GM21381 (cell line): ENCODE measurements around the gene SLC12A3.

ENCODE experiments used
- ATAC-seq: cut with Tn5 transposase; IDR thresholded peaks from one replicate; pipeline ENCODE4 v1.9.1; 2021; ENCODE audit warnings: mild to moderate bottlenecking, moderate library complexity; ENCODE audit not compliant: unreplicated experiment

Gene SLC12A3

DNA sequence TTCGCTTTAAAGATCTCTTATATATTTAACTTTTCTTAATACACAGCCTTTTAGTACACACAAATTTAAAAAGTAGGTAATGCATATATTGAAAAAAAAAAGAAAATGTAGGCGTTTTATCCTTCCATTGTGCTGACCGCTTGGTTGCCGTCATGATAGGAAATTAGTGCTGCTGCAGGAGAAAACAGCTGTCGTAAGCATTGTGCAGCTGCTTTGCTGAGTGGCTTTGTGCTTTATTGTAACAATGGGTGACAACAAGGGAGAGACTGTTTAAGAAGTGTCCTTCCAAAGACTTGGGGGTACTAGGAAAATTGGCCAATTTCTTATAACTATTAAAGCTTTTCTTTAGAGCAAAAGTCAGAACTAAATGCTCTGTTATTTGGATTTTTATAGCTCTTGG lies 71.9 kb downstream of the SLC12A3 start:
- ATAC-seq = no peak

DNA sequence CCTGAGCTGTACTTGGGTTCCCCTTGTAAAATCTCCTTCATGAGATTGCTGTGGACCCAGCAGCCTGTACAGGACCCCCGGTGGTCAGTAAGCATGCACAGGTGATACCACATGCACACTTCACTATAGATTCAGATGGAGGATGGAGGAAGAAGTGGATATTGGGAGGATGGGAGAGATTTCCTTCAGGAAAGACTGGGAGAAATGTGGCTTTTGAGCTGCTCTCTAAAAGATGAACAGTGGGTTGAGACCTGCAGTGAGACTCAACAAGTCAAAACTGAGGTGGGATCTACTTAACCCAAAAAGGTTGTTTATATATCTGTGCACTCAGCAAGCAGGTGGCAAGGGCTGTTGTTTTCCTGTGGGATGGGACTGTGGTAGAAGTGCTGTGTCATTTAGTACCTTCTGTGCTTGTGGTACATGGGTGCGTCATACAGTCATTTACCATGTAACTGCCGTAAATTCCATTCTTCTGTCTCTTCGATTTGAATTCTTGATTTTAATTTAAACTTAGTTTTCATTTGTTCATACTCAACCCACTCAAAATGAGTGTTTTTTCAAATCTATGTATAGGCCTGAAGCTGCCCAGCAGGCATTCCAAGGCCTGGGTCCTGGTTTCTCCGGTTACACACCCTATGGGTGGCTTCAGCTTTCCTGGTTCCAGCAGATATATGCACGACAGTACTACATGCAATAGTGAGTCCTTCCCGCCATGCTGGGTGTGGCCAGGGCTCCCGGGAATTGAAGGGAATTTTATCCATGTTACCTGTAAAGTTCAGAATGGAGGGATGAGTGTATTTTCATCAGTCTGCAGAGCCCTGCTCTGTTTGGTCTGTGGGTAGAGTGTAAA lies 73.9 kb downstream of the SLC12A3 start:
- no peak for ATAC-seq

DNA sequence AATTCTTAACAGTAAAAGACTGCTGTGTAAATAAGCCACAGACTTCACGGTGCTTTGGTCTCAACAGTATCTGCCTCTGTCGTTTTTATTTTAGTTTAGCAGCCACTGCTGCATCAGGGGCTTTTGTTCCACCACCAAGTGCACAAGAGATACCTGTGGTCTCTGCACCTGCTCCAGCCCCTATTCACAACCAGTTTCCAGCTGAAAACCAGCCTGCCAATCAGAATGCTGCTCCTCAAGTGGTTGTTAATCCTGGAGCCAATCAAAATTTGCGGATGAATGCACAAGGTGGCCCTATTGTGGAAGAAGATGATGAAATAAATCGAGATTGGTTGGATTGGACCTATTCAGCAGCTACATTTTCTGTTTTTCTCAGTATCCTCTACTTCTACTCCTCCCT lies 74.8 kb downstream of the SLC12A3 start:
- no peak for ATAC-seq

DNA sequence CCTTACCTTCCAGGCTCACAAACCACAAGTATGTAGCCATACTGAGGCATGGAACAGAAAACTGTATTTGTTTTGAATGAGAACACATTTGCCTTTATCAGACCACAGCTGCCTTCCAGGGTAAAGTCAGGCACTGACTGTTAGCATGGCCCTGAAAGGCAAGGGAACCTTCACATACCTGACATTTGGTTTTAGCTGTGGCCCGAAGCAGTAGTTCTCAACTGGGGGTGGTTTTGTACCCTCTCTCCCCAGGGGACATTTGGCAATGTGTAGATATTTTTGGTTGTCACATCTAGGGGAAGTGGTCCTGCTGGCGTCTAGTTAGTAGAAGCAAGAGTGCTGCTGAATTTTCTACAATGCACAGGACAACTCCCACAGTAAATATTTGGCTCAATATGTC lies 76.1 kb downstream of the SLC12A3 start:
- ATAC-seq = no peak

DNA sequence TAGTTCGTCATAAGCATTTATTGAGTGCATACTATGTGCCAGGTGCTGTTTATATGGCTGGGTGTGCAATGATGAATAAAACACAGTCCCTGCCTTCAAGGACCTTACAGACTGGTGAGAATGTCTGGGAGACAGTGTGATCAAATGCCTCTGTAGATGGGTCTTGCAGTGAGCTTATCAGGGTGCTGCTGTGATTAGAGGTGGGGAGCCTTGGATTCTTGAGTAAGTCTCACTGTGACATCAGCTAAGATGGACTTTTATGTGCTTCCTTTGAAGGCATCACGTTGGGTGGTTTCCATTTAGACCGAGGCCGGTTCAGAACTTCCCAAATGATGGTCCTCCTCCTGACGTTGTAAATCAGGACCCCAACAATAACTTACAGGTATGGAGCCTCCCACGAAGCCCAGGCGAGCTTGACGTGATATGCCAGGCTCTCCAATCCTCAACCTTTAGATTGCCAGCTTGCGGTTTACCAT lies 76.9 kb downstream of the SLC12A3 start:
- no peak for ATAC-seq

DNA sequence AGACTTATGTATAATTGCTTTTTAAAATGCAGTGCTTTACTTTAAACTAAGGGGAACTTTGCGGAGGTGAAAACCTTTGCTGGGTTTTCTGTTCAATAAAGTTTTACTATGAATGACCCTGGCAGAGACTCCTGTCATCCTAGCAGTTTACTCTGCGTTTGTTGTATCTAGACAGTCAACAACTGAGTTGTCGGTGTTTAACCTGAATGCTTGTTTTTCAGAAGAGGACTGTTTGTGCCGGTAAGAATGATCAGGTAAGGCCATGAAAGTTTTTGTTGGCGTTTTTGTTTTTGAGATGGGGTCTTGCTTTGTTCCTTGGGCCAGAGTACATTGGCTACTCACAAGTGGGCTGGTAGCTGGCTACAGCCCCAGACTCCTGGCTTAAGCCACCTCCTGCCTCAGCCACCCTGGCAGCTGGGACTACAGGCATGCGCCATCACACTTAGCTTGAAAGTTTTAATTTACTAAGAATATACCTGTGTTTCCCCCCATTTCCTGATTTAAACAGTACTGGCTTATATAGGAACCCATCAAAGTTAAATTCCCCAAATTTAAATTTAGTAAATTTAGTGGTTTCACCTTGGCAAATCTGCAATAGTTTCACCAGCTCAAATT lies 78.9 kb downstream of the SLC12A3 start:
- ATAC-seq = no peak

DNA sequence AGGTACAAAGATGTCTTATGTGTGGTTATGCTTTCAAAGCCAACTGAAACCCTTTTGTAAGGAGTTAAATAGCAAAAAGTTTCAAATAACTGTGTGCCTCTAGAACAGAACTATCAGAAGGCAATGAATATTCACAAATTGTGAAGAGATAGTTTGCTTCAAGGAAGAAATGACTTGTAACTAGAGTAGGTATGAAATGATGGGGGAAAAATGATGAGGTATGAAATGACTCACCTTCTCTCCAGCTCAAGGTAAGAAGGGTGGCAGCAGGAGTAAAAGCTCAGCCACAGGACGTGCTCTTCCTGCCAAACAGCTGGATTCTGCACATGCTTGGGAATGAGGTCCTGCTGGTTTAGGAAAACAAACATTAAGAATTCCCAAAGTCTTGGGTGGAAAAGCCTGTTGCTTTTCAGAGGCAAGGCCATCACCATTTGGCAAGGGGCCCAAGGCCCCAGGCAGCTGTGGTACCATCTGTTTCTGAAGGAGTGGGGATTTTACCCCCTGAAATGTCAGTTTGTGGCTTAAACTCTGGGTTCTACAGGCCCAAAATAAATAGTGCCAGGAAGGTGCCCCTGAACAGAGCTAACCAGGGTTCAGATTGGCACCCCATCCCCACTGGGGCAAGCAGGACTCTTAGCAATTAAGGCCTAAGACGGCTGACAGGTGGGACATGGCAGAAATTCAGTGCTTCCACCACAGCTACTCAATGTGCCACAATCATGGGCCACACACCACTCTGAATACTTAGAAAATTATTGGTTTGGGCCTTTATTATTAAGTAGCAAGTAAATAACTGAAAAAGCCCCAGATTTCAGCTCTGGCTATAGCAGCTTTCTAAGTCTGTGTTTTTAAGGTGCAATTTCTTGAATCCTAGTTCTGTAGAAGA lies 80.2 kb downstream of the SLC12A3 start:
- peak; percentile 31 for ATAC-seq

DNA sequence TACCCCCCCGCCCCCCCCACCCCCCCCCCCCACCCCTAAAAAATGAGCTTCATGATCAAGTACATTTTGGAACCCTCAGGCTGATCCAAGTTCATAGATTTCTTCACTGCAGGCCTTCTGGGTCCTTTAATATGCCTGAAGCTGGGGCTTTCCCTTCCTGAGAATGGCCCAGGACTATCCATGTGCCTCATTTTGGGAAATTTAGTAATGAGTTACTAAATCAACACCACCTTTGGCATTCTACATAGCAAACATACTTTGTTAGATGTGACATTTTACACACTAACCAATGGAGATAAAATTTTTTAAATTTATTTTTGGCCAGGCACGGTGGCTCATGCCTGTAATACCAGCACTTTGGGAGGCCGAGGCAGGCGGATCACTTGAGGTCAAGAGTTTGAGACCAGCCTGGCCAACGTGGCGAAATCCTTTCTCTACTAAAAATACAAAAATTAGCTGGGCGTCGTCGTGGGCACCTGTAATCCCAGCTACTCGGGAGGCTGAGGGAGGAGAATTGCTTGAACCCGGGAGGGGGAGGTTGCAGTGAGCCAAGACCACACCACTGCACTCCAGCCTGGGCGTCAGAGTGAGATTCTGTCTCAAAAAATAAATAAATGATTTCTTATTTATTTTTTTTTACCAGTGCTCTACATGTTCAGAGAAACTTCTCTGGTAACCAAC lies 81.0 kb downstream of the SLC12A3 start:
- no peak for ATAC-seq

DNA sequence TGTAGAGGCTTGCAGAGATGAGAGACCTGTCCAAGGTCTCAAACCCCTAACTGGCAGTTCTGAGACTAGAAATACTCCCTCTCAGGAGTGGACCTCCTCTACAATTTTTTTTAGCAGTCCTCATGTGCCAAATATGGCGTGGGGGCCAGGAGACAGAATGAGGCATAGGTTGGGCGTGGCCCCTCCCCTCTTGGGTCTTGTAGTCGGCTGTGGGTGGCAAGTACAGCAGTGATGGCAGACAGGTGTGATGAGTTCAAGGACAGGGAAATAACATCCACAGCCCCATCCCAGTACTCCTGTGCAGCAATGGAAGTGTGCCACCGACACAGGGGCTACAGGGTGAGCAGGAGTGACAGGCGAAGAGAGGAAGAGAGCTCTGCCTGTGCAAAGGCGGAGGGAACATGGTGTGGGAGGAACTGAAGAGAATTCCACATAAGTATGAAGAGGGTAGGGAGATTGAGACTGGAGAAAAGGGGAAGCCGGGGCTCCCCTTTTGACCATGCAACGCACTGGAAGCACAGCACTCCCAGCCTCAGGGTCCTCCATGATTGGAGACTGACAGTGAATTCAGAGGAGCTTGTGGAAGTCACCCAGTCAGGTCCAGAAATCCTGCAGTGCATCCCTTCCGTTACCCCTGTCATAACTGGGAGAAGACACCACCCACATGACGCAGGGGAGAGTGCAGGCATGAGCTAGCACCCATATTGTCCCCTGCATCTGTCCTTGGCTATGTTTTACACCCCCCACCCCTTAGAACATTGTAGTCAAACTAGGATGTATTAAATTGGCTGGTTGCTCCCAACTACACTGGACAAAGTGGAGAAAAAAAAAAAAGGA lies 82.0 kb downstream of the SLC12A3 start:
- no peak for ATAC-seq

DNA sequence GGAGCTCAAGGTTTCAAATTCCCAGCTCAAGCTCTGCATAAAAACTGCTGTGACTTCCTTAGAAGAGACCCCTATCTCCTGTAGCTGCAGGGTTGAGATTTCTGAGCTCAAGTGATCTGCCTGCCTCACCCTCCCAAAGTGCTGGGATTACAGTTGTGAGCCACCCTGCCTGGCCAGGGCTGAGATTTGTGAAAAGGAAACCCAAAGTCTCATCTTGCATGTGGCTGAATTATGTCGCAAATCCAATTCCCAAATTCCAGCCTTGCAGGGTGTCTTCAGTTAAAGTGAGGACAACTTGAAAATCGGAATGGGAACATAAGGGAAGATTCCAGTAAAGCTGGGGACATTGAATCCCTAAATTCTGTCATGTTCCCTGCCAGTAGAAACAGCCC lies 82.6 kb downstream of the SLC12A3 start:
- no peak for ATAC-seq

DNA sequence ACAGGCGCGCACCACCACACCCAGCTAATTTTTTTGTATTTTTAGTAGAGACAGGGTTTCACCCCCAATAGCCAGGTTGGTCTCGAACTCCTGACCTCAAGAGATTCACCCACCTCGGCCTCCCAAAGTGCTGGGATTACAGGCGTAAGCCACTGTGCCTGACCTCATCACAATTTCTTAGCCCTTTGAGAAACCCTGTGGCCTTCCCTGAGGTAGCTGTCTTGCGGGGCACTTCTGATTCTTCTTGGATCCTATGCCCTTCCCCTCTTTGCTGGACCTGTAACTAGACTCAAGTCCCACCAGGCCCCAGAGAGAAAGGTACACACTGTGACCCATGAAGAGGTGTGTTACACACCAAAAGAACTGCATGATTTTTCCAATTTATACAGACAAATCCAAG lies 83.2 kb downstream of the SLC12A3 start:
- no peak for ATAC-seq

DNA sequence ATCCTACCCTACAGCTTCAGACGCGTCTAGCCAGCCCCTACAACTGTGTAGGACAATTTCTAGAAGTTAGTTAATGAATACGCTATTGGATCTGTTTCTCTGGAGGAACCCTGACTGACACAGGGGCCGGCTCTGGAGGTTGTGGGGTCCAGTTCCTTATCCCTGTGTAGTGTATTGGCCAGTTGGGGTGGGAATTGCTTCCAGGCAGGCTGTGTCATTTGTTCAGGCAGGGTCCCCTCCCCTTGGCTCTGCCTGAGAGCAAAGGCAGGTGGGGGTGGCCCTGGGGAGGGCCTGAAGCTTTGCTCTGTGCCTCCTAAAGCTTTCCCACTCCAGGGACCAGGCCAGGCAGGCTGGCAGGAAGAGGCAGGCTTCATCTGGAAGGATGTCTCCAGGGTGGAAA lies 85.0 kb downstream of the SLC12A3 start:
- no peak for ATAC-seq

DNA sequence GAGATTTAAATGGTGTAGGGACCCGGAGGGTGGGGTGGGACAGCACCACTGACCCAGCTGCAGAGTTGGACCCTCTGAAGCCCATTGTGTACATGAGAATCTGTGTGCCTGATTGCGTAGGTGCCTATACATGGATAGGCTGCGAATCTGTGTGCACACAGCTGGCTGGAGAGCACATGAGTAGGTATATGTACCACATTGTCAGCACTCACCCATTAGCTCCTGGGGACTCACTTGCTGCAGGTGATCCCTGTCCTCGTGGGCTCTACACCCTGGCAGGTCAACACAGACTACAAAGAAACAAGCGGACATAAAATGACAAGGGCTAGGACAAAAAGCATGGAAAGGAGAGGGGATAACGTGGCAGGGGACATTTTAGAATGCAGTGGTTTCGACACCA lies 85.4 kb downstream of the SLC12A3 start:
- no peak for ATAC-seq

DNA sequence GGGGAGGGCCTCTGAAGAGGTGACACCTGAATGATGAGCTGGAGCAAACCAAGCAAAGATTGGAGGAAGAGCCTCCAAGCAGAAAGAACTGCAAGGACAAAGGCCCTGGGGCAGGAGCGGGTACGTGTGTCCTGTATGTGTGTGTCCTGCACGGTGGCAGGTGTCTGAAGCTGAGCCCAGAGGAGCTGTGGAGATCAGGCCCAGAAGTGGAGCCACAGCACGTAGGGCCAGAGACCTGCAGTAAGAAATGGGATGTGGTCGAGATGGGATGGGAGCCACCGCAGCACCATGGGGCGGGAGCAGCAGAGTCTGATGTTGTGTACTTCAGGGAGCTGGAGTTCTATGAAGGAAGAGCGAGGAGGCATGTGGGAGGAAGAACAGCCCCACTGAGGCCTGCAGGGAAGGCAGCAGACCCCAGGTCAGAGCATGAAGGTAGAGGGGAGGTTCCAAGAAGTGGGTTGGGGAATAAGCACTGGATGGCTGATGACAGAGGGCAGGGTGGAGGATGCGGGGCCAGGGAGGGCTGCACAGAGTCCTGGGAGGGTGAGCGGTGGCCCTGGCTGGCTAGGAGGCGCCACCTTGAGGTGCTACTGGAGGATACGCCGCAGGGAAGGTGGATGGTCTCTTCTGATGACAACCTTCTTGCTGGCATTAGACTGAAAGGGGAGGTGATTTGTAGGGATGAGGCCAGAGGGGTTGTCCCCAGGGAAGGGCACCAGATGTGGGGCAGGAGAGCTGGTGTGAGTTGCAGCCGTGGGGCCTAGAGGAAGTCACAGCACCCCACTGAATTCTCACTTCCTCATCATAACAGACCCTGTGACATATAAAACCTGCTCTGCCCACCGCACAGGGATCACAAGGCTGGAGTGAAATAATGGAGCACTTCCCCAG lies 86.1 kb downstream of the SLC12A3 start:
- ATAC-seq = peak; percentile 48

DNA sequence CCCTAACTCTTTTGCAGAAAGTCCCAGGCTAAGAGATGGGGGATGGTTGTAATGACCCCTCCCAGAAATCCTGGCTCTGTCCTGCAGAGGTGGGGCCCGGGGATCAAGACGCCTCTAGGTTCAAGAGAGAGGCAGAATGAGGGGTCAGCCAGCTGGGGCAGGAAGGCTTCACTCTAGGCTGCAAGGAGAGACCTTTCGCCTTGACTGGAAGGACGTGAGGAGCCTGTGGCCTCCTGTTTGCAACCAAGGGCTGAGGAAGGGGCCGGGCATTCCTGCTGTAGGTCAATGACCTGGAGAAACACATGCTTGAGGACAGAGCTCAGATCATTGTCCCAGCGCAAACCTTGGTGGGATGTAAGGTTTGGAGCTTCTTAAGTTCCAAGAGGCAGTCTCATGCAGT lies 88.0 kb downstream of the SLC12A3 start:
- no peak for ATAC-seq

DNA sequence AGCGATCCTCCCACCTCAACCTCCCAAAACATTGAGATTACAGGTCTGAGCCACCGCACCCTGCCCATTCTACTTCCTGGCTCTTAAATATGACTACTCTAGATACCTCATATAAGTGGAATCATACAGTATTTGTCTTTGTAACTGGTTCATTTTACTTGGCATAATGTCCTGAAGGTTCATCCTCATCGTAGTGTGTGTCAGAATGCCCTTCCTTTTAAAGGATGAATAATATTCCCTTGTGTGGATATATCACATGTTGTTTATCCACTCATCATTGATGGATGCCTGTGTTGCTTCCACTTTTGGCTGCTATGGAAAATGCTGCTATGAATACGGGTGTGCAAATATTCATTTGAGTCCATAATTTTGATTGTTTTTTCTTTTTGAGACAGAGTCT lies 91.1 kb downstream of the SLC12A3 start:
- no peak for ATAC-seq

DNA sequence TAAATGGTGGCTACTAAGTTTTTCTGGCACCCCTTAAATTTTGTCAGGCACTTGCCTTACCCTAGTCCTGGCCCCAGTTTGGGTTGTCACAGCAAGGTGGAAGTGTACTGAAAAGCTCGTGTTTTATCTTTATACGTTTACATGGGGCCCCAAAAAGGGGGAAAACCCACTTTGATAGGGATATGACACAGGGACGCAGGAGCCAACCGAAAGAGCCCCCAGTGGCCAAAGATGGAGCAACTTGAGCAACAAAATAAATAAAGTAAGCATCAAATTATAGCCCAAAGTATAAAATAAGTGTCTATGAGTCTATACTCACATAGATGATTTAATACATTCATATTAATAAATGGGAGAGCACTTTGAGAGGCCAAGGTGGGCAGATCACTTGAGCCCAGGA lies 91.7 kb downstream of the SLC12A3 start:
- no peak for ATAC-seq

DNA sequence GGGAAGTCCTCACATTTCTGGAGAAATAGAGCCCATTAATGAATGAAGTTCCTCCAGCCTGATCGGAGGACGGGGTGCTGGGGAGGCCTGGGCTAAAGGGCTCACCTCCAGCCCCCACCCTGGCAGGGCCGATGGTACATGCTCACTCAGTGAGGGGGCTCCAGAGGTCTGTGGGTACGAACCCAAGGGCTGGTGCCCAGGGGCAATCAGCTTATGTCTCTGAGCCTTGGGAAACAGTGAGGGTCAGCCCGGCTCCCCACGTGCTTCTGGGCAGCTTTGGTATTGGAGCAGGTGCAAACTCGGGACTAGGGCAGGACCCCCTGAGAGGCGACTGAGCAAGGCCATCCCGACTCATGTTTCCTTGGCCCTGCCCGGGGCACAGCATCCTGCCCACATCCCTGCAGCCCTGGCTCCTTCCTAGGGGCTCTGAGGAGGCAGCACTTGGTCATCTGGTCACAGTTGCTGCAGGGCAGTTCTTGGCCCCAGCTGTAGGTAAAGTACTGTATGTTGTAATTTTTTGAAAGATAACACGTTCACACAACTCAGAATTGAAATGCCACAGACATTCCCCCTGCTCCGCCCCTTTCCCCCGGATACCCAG lies 95.8 kb downstream of the SLC12A3 start:
- no peak for ATAC-seq

DNA sequence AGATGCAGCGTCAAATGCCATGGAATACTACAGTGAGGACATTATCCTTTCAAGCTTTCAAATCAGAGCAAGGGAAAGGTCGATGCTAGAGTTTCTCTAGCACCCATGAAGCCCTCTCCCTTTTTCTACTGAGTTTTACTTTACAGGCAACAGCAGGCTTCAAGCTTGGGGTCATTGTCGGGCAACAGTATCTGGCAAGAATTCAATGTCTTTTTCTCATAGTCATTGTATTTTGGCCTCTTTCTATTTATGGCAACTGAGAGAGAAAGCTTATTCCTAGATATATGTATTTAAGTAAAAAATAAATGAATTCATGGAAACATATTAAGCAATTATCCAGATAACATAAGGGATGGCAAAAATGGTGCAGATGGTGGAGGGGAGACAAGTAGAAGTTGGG lies 96.4 kb downstream of the SLC12A3 start:
- no peak for ATAC-seq
